Measurements from ENCODE around the gene NT5E.

DNA sequence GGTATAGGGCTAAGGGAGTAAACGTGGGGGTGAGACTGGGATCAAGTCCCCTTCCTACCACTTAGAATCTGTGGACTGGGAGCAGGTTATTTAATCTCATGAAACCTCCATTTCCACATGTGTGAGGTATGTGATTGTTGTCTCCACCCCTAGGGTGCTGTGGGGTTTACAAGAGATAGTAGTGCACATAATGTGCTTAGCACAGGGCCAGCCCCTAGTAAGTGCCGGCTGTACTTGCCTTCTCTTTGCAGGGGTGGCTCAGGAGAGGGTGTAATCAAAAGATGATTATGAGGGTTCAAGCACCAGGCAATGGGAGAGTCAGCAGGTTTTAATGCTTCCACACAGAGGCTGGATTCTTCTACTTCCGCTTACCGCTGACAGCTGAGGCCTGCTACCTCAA lies 6.9 kb downstream of the NT5E start:
- TF ChIP-seq, protein P1, sequence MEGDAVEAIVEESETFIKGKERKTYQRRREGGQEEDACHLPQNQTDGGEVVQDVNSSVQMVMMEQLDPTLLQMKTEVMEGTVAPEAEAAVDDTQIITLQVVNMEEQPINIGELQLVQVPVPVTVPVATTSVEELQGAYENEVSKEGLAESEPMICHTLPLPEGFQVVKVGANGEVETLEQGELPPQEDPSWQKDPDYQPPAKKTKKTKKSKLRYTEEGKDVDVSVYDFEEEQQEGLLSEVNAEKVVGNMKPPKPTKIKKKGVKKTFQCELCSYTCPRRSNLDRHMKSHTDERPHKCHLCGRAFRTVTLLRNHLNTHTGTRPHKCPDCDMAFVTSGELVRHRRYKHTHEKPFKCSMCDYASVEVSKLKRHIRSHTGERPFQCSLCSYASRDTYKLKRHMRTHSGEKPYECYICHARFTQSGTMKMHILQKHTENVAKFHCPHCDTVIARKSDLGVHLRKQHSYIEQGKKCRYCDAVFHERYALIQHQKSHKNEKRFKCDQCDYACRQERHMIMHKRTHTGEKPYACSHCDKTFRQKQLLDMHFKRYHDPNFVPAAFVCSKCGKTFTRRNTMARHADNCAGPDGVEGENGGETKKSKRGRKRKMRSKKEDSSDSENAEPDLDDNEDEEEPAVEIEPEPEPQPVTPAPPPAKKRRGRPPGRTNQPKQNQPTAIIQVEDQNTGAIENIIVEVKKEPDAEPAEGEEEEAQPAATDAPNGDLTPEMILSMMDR (IDR thresholded peaks at IDR 0.05), result no peak
- TF ChIP-seq EZH2phosphoT487 (IDR thresholded peaks at IDR 0.05), result no peak
